HepG2 (cell line): ENCODE measurements around the gene CLPTM1L. TPM values are rescaled to one million over a fixed set of nuclear protein-coding genes. Genes with fewer than 3 reads are reported as not detected.

Source experiments
- ATAC-seq: fragments of 200-7000 bp; cut with Tn5 transposase; 3 replicates; pipeline ENCODE4 v1.9.1; 2020; ENCODE audit warnings: mild to moderate bottlenecking, moderate library complexity
- BruUV-seq: library from RNA; stranded (reverse); fragments of 400-500 nt; replicated peaks from 2 replicates; lab custom pipeline; 2021; lab: Mats Ljungman, UMichigan
- CTCF ChIA-PET: fragments of 300-600 bp; formaldehyde crosslinking; extraction: SDS; loops from one replicate; lab custom pipeline; 2021; ENCODE audit warnings: low total read pairs, inconsistent platforms, low intra/inter-chr PET ratio; lab: Yijun Ruan, JAX
- POLR2A ChIA-PET: fragments of 350-600 bp; sonication (Branson Sonifier 250); formaldehyde crosslinking; loops from one replicate; lab custom pipeline; 2020; ENCODE audit warnings: antibody characterized with exemption, inconsistent platforms; lab: Yijun Ruan, JAX
- DNase-seq: peaks from one replicate; pipeline ENCODE4 v3.0.0-alpha.2; 2015; ENCODE audit warnings: low spot score
- FAIRE-seq: peaks from 3 replicates; lab custom pipeline; 2011; peaks lifted over from hg19 to GRCh38; lab: Jason Lieb, UNC
- H2AFZ ChIP-seq: one replicate; pipeline ENCODE4 v1.6.1; 2011; ENCODE audit warnings: low read length, inconsistent platforms
- H3K27ac ChIP-seq: fragments of 300-600 bp; 3 replicates; pipeline ENCODE4 v1.8.0; 2011; ENCODE audit warnings: mixed run types, mild to moderate bottlenecking, mixed read lengths, low read length, inconsistent platforms; ENCODE audit not compliant: insufficient read depth; ENCODE audit errors: extremely low read length
- H3K27me3 ChIP-seq, 2 experiments: fragments of 200-600 bp in 1 of 2; 2 replicates in 1 of 2; 3 replicates in 1 of 2; pipeline versions ENCODE4 v1.6.0 to v1.8.0; 2011; ENCODE audit warnings: low read length in 2 of 2, mild to moderate bottlenecking in 2 of 2, moderate library complexity in 2 of 2, inconsistent platforms in 1 of 2; ENCODE audit not compliant: insufficient read depth in 2 of 2, control insufficient read depth in 1 of 2
- H3K36me3 ChIP-seq, 2 experiments: fragments of 200-600 bp in 1 of 2; replicated peaks in 1 of 2; 2 replicates in 1 of 2; 3 replicates in 1 of 2; pipeline versions ENCODE4 v1.5.1 to v1.8.0; 2011; ENCODE audit warnings: low read length in 2 of 2, inconsistent platforms in 1 of 2; ENCODE audit not compliant: insufficient read depth in 2 of 2, control insufficient read depth in 1 of 2
- H3K4me1 ChIP-seq: 2 replicates; pipeline ENCODE4 v1.5.1; 2012; ENCODE audit warnings: low read length, inconsistent platforms; ENCODE audit not compliant: insufficient read depth
- H3K4me2 ChIP-seq: 2 replicates; pipeline ENCODE4 v1.6.0; 2011; ENCODE audit warnings: low read depth, low read length, inconsistent platforms
- H3K4me3 ChIP-seq, 3 experiments: fragments of 200-600 bp in 1 of 3; sonication (generic), shearing (Covaris generic) in 1 of 3; replicated peaks in 1 of 3; 2 replicates each; pipeline ENCODE4 v1.5.1; 2011 to 2016; ENCODE audit warnings: low read length in 3 of 3, inconsistent platforms in 2 of 3, low read depth in 2 of 3, mild to moderate bottlenecking in 2 of 3, control low read depth in 1 of 3, mixed read lengths in 1 of 3; ENCODE audit not compliant: insufficient read depth in 1 of 3
- H3K79me2 ChIP-seq: one replicate; pipeline ENCODE4 v1.6.1; 2011; ENCODE audit warnings: low read length, inconsistent platforms; ENCODE audit not compliant: insufficient read depth
- H3K9ac ChIP-seq: 2 replicates; pipeline ENCODE4 v1.6.0; 2011; ENCODE audit warnings: mild to moderate bottlenecking, low read depth, low read length, inconsistent platforms; ENCODE audit not compliant: insufficient read depth
- H3K9me3 ChIP-seq: 2 replicates; pipeline ENCODE4 v1.5.1; 2012; ENCODE audit warnings: mild to moderate bottlenecking, low read length
- H4K20me1 ChIP-seq: 2 replicates; pipeline ENCODE4 v1.6.0; 2011; ENCODE audit warnings: inconsistent platforms, mild to moderate bottlenecking, low read length, moderate library complexity; ENCODE audit not compliant: insufficient read depth
- ZNF546 ChIP-seq: sonication (generic); formaldehyde crosslinking; conservative IDR thresholded peaks from 2 replicates; pipeline ENCODE4 v1.8.1; 2023; ENCODE audit warnings: mild to moderate bottlenecking, missing genetic modification reagents
- WGBS: methylation state at CpG from one replicate; pipeline ENCODE4 v1.1.6; 2017; ENCODE audit warnings: low lambda C conversion rate; 5-methylcytosine and 5-hydroxymethylcytosine counted together
- in situ Hi-C: cut with HindIII; loops from 2 replicates; pipeline ENCODE4 v1.10.0; 2017; ENCODE audit warnings: low pct_unique_long_range_greater_than_20kb; ENCODE audit not compliant: extremely low pct_ligation_motif_present
- intact Hi-C: fragments of 100-400 bp; cut with micrococcal nuclease; formaldehyde crosslinking; loops from one replicate; pipeline ENCODE4 v1.10.0; 2022; ENCODE audit not compliant: unreplicated experiment
- polyA plus RNA-seq, 8 experiments: library from polyadenylated mRNA; depleted of rRNA in 3 of 8; stranded (reverse) in 7 of 8; unstranded in 1 of 8; fragments of >200 nt; fragmentation: Illumina TruSeq in 4 of 8; extraction: Trizol in 4 of 8; gene quantifications; 2 replicates each; pipeline versions ENCODE4 v1.2.1 to v1.2.3, GENCODE V29; 2011 to 2016; ENCODE audit warnings: low read depth in 4 of 8, missing spikeins in 1 of 8, mixed read lengths in 1 of 8; ENCODE audit not compliant: insufficient read depth in 1 of 8
- total RNA-seq, 5 experiments: library from RNA; depleted of rRNA; stranded (reverse); fragments of >200 nt; fragmentation: Illumina TruSeq; extraction: Trizol; gene quantifications; 2 replicates each; pipeline ENCODE4 v1.2.3, GENCODE V29; 2016; ENCODE audit warnings: low read depth in 1 of 5
- TF ChIP-seq, protein P1 (sequence below): sonication (generic); formaldehyde crosslinking; IDR thresholded peaks from 2 replicates; pipeline ENCODE4 v1.5.1; 2020; ENCODE audit warnings: mild to moderate bottlenecking, missing genetic modification reagents, moderate library complexity

Gene CLPTM1L
- total and polyA plus RNA-seq, 2 of the 13 experiments (the other 11 are each of a cell fraction or from before 2014, with no cell fraction given), result 80.3 to 124 TPM

GRCh38 chr5:1288439-1289335 is 56.2 kb downstream of the CLPTM1L start:
- ChIA-PET POLR2A (no interaction called here), CTCF (no interaction called here)
- H3K36me3 ChIP-seq, result no peaks in the 10 kb centered on the region
- no peak for FAIRE-seq
- peak; percentile 31; the same call in 1 of the 3 replicates for ATAC-seq
- H3K27me3 ChIP-seq, result peaks cover 2 to 4% of the 10 kb centered on the region in 2 experiments; a peak in 3 of 5 replicates
- H3K4me1 ChIP-seq, result no peaks in the 10 kb centered on the region
- no peak overlapping the region for H3K9ac ChIP-seq
- no peaks in the 10 kb centered on the region for H3K79me2 ChIP-seq
- no peak overlapping the region for H2AFZ ChIP-seq
- DNase-seq, result no peak
- no peaks in the 10 kb centered on the region for H3K9me3 ChIP-seq
- TF ChIP-seq ZNF546, result no peak
- TF ChIP-seq, protein P1, sequence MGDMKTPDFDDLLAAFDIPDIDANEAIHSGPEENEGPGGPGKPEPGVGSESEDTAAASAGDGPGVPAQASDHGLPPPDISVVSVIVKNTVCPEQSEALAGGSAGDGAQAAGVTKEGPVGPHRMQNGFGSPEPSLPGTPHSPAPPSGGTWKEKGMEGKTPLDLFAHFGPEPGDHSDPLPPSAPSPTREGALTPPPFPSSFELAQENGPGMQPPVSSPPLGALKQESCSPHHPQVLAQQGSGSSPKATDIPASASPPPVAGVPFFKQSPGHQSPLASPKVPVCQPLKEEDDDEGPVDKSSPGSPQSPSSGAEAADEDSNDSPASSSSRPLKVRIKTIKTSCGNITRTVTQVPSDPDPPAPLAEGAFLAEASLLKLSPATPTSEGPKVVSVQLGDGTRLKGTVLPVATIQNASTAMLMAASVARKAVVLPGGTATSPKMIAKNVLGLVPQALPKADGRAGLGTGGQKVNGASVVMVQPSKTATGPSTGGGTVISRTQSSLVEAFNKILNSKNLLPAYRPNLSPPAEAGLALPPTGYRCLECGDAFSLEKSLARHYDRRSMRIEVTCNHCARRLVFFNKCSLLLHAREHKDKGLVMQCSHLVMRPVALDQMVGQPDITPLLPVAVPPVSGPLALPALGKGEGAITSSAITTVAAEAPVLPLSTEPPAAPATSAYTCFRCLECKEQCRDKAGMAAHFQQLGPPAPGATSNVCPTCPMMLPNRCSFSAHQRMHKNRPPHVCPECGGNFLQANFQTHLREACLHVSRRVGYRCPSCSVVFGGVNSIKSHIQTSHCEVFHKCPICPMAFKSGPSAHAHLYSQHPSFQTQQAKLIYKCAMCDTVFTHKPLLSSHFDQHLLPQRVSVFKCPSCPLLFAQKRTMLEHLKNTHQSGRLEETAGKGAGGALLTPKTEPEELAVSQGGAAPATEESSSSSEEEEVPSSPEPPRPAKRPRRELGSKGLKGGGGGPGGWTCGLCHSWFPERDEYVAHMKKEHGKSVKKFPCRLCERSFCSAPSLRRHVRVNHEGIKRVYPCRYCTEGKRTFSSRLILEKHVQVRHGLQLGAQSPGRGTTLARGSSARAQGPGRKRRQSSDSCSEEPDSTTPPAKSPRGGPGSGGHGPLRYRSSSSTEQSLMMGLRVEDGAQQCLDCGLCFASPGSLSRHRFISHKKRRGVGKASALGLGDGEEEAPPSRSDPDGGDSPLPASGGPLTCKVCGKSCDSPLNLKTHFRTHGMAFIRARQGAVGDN (CRISPR knock-in tag), result peak; percentile 17; the same call in 1 of the 2 replicates
- intact Hi-C loops, result no loop called here
- in situ Hi-C loops, result no loop called here
- H3K4me3 ChIP-seq, result no peak overlapping the region
- H4K20me1 ChIP-seq, result no peaks in the 10 kb centered on the region
- no peak overlapping the region for H3K27ac ChIP-seq
- 73% methylated on average over 27 of the region's 37 CpGs for WGBS
- no TSS peak for BruUV-seq
- no peak overlapping the region for H3K4me2 ChIP-seq
